Measurements from ENCODE around the gene IGF2R.

- TF ChIP-seq CTCF (optimal IDR thresholded peaks at IDR 0.05 in 1 of 3, IDR thresholded peaks at IDR 0.05 in 1 of 3, conservative IDR thresholded peaks at IDR 0.05 in 1 of 3; ENCODE audit: extremely low read depth in 1 of 3, insufficient read depth in 2 of 3, low read length in 3 of 3): no peak
- TF ChIP-seq EZH2 (IDR thresholded peaks at IDR 0.05; ENCODE audit: low read length): no peak
Measured at GRCh38 chr6:160032538-160032937, 63.7 kb downstream of the IGF2R start.

Data from keratinocyte (primary cell).